Measurements from ENCODE around the gene RNF7.
"Not testable (repeated sequence)": the region's sequence is repeated elsewhere in the genome, so short reads cannot be mapped to it uniquely, and the experiment has no call there.

RNF7 gene

DNA sequence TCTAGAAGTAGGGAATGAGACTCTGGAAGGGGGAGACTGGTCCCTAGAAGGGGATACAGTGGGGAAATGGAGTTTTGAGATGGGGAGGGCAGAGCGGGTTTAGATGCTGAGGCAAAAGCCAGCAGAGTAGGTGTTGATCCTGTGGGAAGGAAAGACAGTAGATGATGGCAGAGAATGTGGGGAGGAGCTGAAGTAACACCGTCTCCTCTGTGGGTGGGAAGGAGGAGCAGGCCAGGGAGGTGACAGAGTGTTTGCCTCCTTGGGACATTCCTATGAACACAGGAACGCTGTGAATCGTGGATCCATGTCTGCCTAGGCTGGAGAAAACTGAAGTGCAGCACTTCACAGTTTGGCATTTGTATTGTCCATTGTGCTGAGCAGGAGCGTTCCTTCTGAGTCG, 45.5 kb downstream of the RNF7 start:
- DNase-seq = no peak

DNA sequence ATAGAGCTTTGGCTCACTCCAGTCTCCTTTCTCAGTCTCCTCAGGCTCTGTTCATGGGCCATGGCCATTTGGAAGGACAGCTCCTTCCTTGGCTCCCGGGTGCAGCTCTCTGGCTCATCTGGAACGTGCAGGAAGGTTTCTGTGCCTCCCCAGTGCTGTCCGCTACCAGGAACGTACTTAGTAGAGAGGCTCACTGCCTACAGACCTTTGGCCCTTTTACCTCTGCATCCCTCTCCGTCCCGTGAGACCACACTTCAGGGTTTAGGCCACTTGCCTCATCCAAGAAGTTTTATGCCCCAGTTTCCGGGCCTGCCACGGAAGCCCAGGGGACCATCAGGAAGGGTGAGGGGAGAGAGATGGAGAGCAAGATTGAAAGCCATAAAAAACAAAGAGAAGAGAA, 46.0 kb downstream of the RNF7 start:
- DNase-seq = no peak

DNA sequence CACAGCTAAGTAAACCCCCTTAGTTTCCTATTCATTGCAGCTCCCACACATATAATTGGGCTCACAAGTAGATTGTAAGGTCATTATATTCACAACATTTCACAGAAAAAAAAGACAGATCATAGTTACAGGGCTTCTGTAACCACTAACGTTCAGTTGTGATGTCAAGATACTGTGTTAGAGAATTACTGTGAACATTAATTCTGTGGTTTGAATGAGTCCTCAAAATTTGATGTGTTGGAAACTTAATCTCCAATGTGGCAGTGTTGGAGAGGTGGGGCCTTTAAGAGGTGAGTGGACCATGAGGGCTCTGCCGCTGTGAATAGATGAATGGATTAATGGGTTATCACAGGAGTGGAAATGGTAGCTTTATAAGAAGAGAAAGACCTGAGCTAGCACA, 46.4 kb downstream of the RNF7 start:
- no peak for DNase-seq

DNA sequence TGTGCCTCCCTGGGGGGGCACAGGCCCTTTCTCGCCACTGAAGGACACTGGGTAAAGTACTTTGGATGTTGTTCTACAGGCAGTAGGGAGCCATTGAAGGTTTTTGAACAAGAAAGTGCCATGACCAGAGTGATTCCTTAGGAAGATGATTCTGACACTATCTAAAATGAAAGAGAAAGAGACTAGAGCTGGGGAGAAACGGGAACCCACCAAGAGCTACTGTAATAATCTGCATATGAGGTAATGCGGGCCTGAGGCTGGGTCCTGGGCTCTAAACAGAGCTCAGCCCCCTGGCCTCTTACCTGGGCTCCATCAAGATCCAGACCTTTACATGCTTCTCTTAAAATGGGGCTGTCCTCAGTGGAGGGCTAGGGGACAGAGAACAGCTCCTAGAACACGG, 50.1 kb downstream of the RNF7 start:
- DNase-seq = no peak

DNA sequence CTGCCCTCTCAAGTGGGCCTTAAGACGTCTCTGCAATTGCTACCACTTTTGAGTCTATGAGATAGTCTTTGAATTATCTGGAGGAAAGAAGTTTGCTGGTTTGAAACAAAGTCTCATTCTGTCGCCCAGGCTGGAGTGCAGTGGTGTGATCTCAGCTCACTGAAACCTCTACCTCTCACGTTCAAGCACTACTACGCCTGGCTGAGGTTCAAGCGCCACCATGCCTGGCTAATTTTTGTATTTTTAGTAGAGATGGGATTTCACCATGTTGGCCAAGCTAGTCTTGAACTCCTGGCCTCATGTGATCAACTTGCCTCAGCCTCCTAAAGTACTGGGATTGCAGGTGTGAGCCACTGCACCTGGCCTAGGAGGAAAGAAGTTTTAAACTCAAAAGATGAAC, 50.7 kb downstream of the RNF7 start:
- not testable (repeated sequence) for DNase-seq

DNA sequence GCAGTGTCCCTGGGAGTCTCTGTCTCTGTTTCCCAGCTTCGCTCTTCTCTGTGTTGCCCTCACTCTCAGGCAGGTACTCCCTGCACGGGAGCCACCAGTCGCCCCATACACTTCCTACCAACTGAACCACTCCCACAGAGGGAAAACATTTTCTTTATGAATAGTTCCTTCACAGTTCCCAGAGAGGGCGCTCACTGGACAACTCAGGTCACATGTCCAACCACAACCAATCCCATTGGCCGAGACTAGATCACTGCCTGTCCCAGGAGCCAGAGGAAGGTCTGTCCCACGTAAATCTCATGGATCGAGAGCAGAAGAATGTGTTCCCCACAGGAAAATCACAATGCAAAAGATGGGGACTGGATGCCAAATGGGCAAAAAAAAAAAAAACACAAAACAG, 51.2 kb downstream of the RNF7 start:
- DNase-seq = no peak

DNA sequence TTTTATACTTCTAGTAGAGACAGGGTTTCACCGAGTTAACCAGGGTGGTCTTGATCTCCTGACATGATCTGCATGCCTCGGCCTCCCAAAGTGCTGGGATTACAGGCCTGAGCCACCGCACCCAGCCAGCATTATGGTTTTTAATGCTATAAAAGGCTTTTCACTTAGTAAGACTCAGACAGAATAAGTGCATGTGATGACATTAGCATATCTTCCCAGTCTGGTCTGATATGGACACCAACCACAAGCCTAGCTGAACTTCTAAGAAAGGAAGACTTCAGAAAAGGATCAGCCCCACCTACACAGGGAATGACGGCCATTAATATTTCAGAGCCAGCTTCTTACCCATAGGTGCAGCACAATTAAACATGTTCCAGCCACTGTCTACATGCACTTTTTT, 52.1 kb downstream of the RNF7 start:
- DNase-seq = no peak

DNA sequence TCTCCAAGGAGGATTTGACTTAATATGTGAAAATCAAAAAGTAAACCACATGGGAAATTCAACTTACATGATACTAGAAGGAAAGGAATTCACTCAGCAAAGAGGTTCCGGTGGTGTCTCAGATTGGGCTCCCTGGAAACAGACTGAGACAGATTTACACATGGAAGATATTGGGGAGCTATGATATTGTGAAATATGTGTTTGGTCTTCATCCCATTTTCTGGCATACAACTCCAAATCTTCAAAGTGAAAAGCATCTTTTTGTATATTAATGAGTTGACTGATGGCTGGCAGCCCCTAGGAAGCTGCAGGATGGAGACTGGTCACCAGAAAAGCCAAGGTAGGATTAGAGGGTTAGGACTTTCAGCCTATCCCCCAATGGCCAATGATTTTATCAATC, 54.4 kb downstream of the RNF7 start:
- DNase-seq = no peak

DNA sequence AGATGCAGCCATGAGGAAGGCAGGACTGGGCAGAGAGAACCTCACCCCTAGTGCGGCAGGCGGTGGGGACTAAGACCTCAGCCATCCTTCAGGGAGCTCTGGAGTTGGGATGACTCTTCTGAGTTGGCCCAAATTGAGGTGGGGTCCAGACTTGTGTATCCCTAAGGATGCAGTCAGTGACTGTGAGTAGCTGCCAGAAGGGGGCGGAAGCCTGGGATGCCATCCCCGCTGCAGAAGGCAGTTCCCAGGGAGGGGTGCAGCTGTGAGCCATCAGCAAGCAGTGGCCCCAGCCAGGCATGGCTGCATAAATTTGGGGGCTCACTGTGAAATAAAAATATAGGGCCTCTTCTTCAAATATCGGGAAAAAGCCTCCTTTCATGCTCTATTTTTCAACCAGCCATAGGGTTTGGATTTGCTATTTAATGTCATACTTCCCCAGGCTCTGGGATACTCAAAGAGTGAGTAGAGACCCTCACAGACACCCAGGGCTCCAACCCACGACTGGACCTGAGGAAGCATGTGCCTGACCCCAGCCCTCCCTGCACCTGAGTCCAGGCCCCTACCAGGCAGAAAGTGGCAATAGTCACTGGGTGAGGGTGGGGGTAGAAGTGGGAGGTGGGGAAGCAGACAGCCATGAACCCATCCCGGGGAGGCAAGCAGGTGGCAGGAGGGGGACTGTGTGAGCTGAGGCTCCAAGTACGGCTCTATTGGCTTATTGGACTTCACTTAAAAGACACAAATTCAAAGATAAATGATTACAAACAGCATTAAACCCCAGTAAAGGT, 55.6 kb downstream of the RNF7 start:
- DNase-seq = no peak

DNA sequence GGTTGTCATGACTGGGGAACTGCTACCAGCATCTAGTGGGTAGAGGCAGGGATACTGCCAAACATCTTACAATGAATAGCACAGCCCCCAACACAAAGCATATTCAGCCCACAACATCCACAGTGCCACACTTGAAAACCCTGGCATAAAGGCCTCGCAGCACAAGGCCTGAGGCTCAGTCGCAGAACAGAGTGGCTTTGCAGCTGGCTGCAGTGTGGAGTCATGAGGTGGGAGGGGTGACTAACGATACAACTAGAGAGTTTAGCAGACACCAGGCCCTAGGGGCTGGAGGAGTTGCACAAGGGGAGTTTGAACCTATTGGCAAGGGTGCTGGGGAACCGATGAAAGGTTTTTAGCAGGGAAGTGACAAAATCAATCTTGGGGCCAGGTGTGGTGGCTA, 57.2 kb downstream of the RNF7 start:
- DNase-seq = no peak

DNA sequence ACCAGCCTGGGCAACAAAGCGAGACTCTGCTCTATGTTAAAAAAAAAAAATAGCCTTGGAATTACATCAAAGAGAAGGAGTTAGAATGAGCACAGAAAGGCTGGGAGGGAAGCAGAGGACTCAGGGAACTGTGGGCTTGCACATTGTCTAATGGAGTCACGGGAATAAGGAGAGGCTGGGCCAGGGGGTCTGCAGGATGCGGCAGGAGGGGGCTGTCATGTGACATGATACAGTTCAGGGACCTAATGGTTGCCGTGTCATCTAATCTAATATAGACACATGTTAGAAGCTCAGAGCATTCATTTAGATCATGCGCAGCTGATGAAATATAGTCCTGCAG, 57.6 kb downstream of the RNF7 start:
- no peak for DNase-seq

DNA sequence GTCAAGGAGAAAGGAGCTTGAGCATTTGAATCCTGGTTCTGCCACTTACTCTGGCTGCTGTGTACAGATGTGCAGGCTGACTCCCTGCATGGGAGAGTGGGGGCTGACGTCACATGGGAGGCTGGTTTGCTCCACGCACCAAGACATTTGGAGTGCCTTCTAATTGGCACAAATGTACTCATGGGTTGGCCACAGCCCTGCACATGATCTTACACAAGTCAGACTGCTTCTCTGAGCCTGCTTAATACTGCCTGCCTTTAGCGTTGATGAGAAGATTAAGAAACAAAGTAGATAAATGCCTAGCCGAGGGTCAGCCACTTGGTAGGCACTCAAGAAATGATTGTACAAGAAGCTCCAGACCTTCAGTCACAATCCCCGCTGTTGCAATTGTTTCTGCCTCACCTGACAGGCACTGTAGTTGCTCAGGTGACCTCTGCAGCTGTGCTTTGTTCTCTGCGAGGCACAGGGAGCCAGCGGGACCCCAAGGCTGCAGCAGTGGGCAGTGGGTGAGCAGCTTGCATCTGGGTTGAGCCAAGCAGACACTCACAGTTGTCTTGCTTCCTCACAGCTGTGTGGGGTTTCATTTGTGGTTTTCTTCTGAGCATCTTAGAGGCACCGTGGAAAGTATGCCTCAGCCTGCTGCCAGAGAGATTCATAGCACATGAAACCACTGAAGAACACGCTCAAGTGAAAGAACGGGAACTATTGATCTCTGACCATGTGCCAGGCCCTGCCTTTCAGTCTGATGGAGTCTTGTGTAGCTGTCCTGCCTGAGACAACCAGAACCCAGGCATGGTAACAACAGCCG, 58.2 kb downstream of the RNF7 start:
- no peak for DNase-seq
